NCI-H2227 treated with DMSO at 0.1 percent for 48 hours (cell line): ENCODE data around the gene CNTN6.

Source experiments
- DNase-seq: peaks from one replicate; lab custom pipeline; 2025; lab: John Stamatoyannopoulos, UW

Gene CNTN6

DNA sequence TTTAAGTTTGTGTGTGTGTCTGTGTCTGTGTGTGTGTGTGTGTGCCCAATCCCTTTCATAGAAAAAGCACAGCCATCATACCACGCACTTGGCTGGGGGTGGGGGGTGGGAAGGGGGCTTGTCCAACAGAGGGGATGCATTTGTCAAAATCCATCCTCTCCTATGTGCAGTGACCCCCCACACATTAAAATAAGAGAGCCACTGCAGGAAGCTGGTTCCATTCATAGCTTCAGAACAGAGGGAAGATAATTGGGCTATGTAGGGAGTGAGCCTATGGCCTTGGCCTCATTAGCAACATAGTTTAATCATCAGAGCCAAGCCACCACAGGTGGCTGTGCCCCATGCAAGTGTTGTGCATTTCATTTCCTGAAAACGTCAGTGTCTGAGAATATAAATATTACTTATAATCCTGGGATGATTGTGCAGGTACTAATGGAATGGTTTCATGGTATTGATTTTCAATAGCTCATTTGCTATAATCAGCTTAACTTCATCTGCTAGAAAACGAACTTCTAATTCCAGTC lies 330.8 kb downstream of the CNTN6 start:
- no peak for DNase-seq

- no peak for DNase-seq
Observed at GRCh38 chr3:1439395-1439794, 346.6 kb downstream of the CNTN6 start.

DNA sequence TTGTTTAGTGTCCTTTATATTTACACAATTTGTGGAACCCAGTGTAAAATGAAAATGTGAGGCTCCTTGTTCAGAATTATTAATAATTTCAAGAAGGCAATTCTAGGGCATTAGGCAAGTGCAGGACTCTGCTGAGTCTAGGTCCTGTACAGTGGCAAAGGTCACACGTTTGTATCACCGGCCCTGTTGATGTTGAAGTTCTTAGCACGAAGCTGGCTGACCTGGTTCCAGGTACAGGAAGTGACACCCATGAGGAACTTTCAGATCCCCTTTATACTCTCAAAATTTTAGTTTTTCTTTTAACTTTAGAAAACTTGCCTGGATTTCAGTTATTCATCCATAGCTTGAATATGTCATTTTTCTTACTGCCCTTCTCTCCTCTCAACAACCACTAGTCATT lies 349.4 kb downstream of the CNTN6 start:
- DNase-seq = no peak

GRCh38 chr3:1444195-1444594 lies 351.4 kb downstream of the CNTN6 start:
- DNase-seq = no peak

- no peak for DNase-seq
Observed at GRCh38 chr3:1446531-1446930, 353.7 kb downstream of the CNTN6 start.

DNA sequence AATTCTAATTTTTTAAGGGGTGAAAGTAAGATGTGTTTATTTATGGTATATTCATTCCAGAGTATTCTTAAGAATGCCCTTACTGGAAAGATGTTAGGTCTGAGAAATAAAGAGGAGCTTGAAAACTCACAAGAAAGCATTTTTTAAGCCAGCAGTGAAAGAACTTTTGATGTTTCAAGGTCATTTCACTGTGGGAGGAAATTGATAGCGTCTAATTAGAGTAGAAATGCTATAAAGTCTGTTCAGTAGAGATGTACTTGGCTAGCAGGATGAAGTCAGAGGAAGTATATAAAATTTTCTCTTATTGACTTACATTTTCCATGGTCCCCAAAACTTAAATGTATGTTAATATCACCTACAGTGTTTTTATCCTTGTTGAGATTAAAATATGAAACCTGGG lies 354.6 kb downstream of the CNTN6 start:
- DNase-seq = no peak

DNA sequence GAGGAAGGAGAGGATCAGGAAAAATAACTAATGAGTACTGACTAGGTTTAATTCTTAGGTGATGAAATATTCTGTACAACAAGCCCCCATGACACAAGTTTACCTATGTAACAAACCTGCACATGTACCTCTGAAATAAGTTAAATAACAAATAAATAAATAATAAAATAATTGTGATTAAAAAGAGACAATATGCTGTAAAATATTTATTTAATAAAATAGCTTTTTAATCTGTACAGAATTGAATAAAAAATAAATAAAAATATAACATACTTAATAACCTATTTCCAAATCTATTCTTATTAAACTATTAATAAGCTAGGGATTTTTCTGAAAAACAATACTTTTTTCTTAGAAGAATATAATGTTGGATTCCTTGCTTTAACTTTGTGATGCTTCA lies 355.6 kb downstream of the CNTN6 start:
- DNase-seq = no peak
